A549 (cell line): ENCODE results near the gene DEDD2. TPM values are rescaled to one million over a fixed set of nuclear protein-coding genes. Genes with fewer than 3 reads are reported as not detected.
"Not testable (repeated sequence)": the region's sequence is repeated elsewhere in the genome, so short reads cannot be mapped to it uniquely, and the experiment has no call there.

Source experiments
- ATAC-seq, 2 experiments: fragments of 200-7000 bp in 1 of 2; fragments of >200 bp in 1 of 2; cut with Nextera tagmentation in 1 of 2; cut with Tn5 transposase in 1 of 2; 3 replicates each; pipeline versions ENCODE4 v1.8.0 to v1.9.1; 2018 to 2020; ENCODE audit warnings: mild to moderate bottlenecking in 1 of 2, moderate library complexity in 1 of 2
- CTCF ChIA-PET: fragments of 300-600 bp; sonication (Branson Sonifier 250); formaldehyde crosslinking; extraction: SDS; loops from one replicate; lab custom pipeline; 2021; ENCODE audit warnings: antibody characterized with exemption, inconsistent platforms; lab: Yijun Ruan, JAX
- POLR2A ChIA-PET: fragments of 350-600 bp; formaldehyde crosslinking; extraction: SDS; loops from one replicate; lab custom pipeline; 2021; ENCODE audit warnings: antibody characterized with exemption, inconsistent platforms; lab: Yijun Ruan, JAX
- DNase-seq, 2 experiments: peaks; one replicate each; pipeline versions ENCODE4 v3.0.0 to v3.0.0-alpha.2; 2011 to 2016; ENCODE audit warnings: low read depth in 1 of 2, low spot score in 1 of 2
- FAIRE-seq: peaks from 2 replicates; lab custom pipeline; 2011; peaks lifted over from hg19 to GRCh38; lab: Jason Lieb, UNC
- H3K27ac ChIP-seq, 2 experiments: fragments of >200 bp; sonication (Bioruptor Twin); formaldehyde crosslinking; 3 replicates each; pipeline ENCODE4 v1.5.1; 2016 to 2017
- H3K4me1 ChIP-seq: fragments of >200 bp; sonication (Bioruptor Twin); formaldehyde crosslinking; 3 replicates; pipeline ENCODE4 v1.6.1; 2016
- H3K4me2 ChIP-seq: fragments of >200 bp; sonication (Bioruptor Twin); formaldehyde crosslinking; 3 replicates; pipeline ENCODE4 v1.6.1; 2016
- H3K4me3 ChIP-seq: fragments of >200 bp; sonication (Bioruptor Twin); formaldehyde crosslinking; 3 replicates; pipeline ENCODE4 v1.5.1; 2016
- H3K9me3 ChIP-seq: fragments of >200 bp; sonication (Bioruptor Twin); formaldehyde crosslinking; 3 replicates; pipeline ENCODE4 v1.6.1; 2016
- CEBPB ChIP-seq, 2 experiments: fragments of >200 bp in 1 of 2; sonication (Bioruptor Twin) in 1 of 2; formaldehyde crosslinking in 1 of 2; IDR thresholded peaks; 2 replicates each; pipeline ENCODE4 v1.6.1; 2012 to 2016
- ELK1 ChIP-seq: fragments of 150-350 bp; IDR thresholded peaks from 2 replicates; pipeline ENCODE4 v1.6.1; 2014; ENCODE audit warnings: low read depth, mild to moderate bottlenecking, low read length
- FOSL2 ChIP-seq, 2 experiments: fragments of 450-650 bp in 1 of 2; fragments of >200 bp in 1 of 2; sonication (Bioruptor Twin) in 1 of 2; formaldehyde crosslinking; IDR thresholded peaks; 2 replicates each; pipeline versions ENCODE4 v1.5.0 to v1.6.1; 2016 to 2020; ENCODE audit warnings: mild to moderate bottlenecking in 1 of 2, moderate library complexity in 1 of 2
- HEYL ChIP-seq: fragments of 250-450 bp; sonication (Bioruptor Pico); IDR thresholded peaks from 2 replicates; pipeline ENCODE4 v1.8.0; 2021; ENCODE audit warnings: mild to moderate bottlenecking, moderate library complexity
- POLR2AphosphoS2 ChIP-seq: conservative IDR thresholded peaks from 2 replicates; pipeline ENCODE4 v1.6.1; 2012; ENCODE audit warnings: low read length, improper control_type of control experiment, inconsistent platforms
- RCOR1 ChIP-seq: fragments of 150-350 bp; IDR thresholded peaks from 2 replicates; pipeline ENCODE4 v1.6.1; 2014; ENCODE audit warnings: antibody characterized with exemption, low read length, low read depth
- RFX5 ChIP-seq: fragments of 450-650 bp; IDR thresholded peaks from 2 replicates; pipeline ENCODE4 v1.7.1; 2014; ENCODE audit warnings: antibody characterized with exemption, mild to moderate bottlenecking, moderate library complexity
- WGBS: methylation state at CpG from one replicate; pipeline ENCODE4 v1.1.6; 2017; ENCODE audit errors: missing lambda C conversion rate; 5-methylcytosine and 5-hydroxymethylcytosine counted together
- polyA plus RNA-seq, 4 experiments: library from polyadenylated mRNA; depleted of rRNA in 3 of 4; stranded (reverse); fragments of >200 nt; fragmentation: RNase III in 1 of 4; extraction: RNeasy Plus Mini Kit Qiagen cat#74134 plus additional on column Dnase treatment in 1 of 4; gene quantifications; 2 replicates in 3 of 4; 3 replicates in 1 of 4; pipeline ENCODE4 v1.2.3, GENCODE V29; 2011 to 2017
- TF ChIP-seq, protein P1 (sequence below): fragments of 250-450 bp; sonication (Bioruptor Pico); IDR thresholded peaks from 2 replicates; pipeline ENCODE4 v1.5.0; 2020; ENCODE audit warnings: low read depth, mild to moderate bottlenecking, moderate library complexity
- TF ChIP-seq, protein P2 (sequence below): fragments of >200 bp; sonication (Bioruptor Twin); formaldehyde crosslinking; IDR thresholded peaks from 3 replicates; pipeline ENCODE4 v1.5.1; 2016

The DEDD2 gene
- polyA plus RNA-seq, 2 of the 4 experiments (the other 2 are of a cell fraction) = 30.8 to 54.1 TPM

DNA sequence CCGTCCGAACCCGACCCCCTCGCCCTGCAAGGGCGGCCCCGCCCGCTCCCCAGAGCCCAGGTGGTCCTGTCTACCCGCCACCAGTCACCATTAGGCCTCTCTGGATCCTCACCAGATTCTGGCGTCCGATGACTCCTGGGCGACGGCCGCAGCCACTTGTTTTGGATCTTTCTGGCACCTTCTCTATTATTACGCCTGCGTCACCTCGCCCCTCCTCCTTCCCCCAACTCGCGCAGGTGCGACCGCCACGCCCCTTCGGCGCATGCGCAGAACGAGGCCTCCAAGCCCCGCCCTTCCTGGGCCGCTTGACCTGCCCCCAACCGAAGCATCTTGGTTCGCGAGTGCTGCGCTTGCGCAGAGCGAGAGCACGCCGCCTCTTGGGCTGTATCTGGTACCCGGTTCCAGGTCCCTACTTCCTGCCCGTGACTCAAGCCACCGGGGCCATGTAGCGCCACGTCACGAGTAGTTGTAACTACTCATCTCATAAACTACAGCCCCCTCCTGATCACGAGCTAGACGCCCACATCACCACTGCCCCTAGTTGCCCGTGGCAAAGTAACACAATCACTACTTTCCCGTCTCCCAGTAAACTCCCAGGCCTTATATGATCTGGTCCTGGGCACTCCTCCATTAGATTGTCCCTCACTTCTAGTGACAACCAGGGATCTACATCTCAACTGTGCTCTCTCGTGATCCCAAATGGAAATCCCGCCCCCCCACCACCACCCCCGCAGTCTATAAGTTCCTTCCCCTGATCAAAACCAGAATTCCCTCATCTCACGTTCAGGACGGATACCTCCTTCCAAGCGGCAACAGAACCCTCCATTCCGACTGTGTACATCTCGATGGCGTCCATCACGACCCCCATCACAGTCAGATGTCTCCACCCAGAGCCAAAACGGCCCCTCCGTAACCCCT lies at the start of gene DEDD2 (continued):
- TF ChIP-seq HEYL (no peak), RFX5 (peak; percentile 66; the same call in 1 of the 2 replicates)
- TF ChIP-seq, protein P1, sequence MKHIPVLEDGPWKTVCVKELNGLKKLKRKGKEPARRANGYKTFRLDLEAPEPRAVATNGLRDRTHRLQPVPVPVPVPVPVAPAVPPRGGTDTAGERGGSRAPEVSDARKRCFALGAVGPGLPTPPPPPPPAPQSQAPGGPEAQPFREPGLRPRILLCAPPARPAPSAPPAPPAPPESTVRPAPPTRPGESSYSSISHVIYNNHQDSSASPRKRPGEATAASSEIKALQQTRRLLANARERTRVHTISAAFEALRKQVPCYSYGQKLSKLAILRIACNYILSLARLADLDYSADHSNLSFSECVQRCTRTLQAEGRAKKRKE = no peak
- TF ChIP-seq, protein P2, sequence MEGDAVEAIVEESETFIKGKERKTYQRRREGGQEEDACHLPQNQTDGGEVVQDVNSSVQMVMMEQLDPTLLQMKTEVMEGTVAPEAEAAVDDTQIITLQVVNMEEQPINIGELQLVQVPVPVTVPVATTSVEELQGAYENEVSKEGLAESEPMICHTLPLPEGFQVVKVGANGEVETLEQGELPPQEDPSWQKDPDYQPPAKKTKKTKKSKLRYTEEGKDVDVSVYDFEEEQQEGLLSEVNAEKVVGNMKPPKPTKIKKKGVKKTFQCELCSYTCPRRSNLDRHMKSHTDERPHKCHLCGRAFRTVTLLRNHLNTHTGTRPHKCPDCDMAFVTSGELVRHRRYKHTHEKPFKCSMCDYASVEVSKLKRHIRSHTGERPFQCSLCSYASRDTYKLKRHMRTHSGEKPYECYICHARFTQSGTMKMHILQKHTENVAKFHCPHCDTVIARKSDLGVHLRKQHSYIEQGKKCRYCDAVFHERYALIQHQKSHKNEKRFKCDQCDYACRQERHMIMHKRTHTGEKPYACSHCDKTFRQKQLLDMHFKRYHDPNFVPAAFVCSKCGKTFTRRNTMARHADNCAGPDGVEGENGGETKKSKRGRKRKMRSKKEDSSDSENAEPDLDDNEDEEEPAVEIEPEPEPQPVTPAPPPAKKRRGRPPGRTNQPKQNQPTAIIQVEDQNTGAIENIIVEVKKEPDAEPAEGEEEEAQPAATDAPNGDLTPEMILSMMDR = no peak

DNA sequence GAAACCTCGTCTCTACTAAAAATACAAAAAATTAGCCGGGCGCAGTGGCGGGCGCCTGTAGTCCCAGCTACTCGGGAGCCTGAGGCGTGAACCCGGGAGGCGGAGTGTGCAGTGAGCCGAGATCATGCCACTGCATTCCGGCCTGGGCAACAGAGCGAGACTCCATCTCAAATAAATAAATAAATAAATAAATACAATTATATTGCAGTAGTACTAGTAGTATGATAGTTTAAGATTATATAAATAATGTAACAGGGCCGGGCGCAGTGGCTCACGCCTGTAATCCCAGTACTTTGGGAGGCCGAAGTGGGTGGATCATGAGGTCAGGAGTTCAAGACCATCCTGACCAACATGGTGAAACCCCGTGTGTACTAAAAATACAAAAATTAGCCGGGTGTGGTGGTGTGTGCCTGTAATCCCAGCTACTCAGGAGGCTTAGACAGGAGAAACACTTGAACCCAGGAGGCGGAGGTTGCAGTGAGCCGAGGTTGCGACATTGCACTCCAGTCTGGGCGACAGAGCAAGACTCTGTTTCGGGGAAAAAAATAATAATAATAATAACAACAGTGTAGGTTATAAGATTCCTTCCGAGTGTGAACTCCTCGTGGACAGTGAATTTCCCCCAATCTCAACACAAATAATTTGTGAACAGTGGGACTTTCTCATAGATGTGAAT lies 49.6 kb upstream of the DEDD2 start:
- not testable (repeated sequence) for DNase-seq, FAIRE-seq, H3K4me3 ChIP-seq, ATAC-seq, H3K9me3 ChIP-seq
- Histone ChIP-seq H3K4me2 (peak overlapping the region; percentile 87), H3K4me1 (peaks cover 28% of the 10 kb centered on the region), H3K27ac (peak overlapping the region; percentile 87 to 94)
- POLR2A ChIA-PET = interaction anchor here (1.6 kb wide), 1 partner anchor 24 kb away, joined by 5 read pairs; the partner anchor contains the start of gene GSK3A
- peak; percentile 39 to 71; a peak in 3 of 4 replicates for TF ChIP-seq CEBPB (IDR thresholded peaks at IDR 0.05)
- WGBS = 92% methylated on average over 25 of the region's 25 CpGs
- CTCF ChIA-PET = interaction anchor here (0.6 to 2.6 kb wide), 8 partner anchors 10 to 44 kb away, joined by 3 to 17 read pairs (median 4); no protein-coding TSS in a partner anchor

GRCh38 chr19:42266105-42266504 lies 48.6 kb upstream of the DEDD2 start:
- DNase-seq, FAIRE-seq, ATAC-seq, H3K27ac ChIP-seq, POLR2A ChIA-PET, H3K9me3 ChIP-seq, H3K4me3 ChIP-seq, H3K4me2 ChIP-seq: not testable (repeated sequence)
- peaks cover 24% of the 10 kb centered on the region for H3K4me1 ChIP-seq
- 86% methylated on average over 4 of the region's 4 CpGs for WGBS
- CTCF ChIA-PET = interaction anchor here (0.6 to 2.6 kb wide), 6 partner anchors 9 to 30 kb away, joined by 3 to 17 read pairs (median 10); no protein-coding TSS in a partner anchor

- Histone ChIP-seq H3K4me1 (peaks cover 12% of the 10 kb centered on the region), H3K4me2 (no peak overlapping the region), H3K27ac (no peak overlapping the region), H3K4me3 (no peak overlapping the region), H3K9me3 (no peaks in the 10 kb centered on the region)
- no peak for FAIRE-seq
- WGBS = 92% methylated on average over 3 of the region's 3 CpGs
- CTCF ChIA-PET = interaction anchor here (0.6 to 3.7 kb wide), 7 partner anchors 9 to 281 kb away, joined by 3 to 45 read pairs (median 6); no protein-coding TSS in a partner anchor
- DNase-seq = no peak
- POLR2A ChIA-PET = no interaction called here
- TF ChIP-seq RCOR1 (no peak), POLR2AphosphoS2 (no peak), CEBPB (IDR thresholded peaks at IDR 0.05) (no peak), FOSL2 (IDR thresholded peaks at IDR 0.05) (no peak), FOSL2 (CRISPR knock-in tag; IDR thresholded peaks at IDR 0.05) (peak; percentile 82), ELK1 (no peak)
- ATAC-seq = peak; percentile 30 to 41; a peak in 5 of 6 replicates
Observed at GRCh38 chr19:42261763-42262162, 44.3 kb upstream of the DEDD2 start.

DNA sequence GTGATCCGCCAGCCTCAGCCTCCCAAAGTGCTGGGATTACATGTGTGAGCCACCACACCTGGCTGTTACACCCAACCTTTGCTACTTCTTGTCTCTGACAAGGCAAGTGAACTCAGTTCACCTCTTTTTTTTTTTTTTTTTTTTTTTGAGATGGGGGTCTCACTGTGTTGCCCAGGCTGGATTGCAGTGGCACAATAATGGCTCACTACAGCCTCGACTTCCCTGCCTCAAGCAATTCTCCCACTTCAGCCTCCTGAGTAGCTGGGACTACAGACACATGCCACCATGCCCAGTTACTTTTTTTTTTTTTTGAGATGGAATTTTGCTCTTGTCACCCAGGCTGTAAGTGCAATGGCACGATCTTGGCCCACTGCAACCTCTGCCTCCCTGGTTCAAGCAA lies 40.4 kb upstream of the DEDD2 start:
- H3K4me3 ChIP-seq, DNase-seq, H3K9me3 ChIP-seq, H3K4me2 ChIP-seq, FAIRE-seq, ATAC-seq: not testable (repeated sequence)
- Histone ChIP-seq H3K27ac (peak overlapping the region in 1 of 2 experiments; percentile 61; a peak in 2 of 6 replicates), H3K4me1 (peaks cover 20% of the 10 kb centered on the region)
- ChIA-PET CTCF (interaction anchor here (0.6 to 5.4 kb wide), 10 partner anchors 8 to 58 kb away, joined by 3 to 82 read pairs (median 8); partner anchors contain the start of gene GSK3A), POLR2A (interaction anchor here (0.6 to 1.6 kb wide), 2 partner anchors 15 to 28 kb away, joined by 6 to 7 read pairs; partner anchors contain the start of gene GSK3A)
- 88% methylated on average over 3 of the region's 3 CpGs for WGBS
